K562 (cell line): ENCODE measurements around the gene PPIE. TPM values are rescaled to one million over a fixed set of nuclear protein-coding genes. Genes with fewer than 3 reads are reported as not detected.

Experiments used
- ARHGAP35 ChIP-seq: fragments of 450-650 bp; IDR thresholded peaks from 2 replicates; pipeline ENCODE4 v1.6.1; 2018; ENCODE audit not compliant: partially characterized antibody
- BRCA1 ChIP-seq, 2 experiments: fragments of 450-650 bp in 1 of 2; sonication (generic) in 1 of 2; formaldehyde crosslinking in 1 of 2; IDR thresholded peaks; 2 replicates each; pipeline versions ENCODE4 v1.5.0 to v1.6.1; 2017 to 2020; ENCODE audit warnings: mild to moderate bottlenecking in 1 of 2, missing genetic modification reagents in 1 of 2
- CBFA2T3 ChIP-seq: fragments of 450-650 bp; IDR thresholded peaks from 2 replicates; pipeline ENCODE4 v1.6.1; 2017
- FOXM1 ChIP-seq, 2 experiments: fragments of 450-650 bp in 1 of 2; sonication (generic) in 1 of 2; formaldehyde crosslinking in 1 of 2; IDR thresholded peaks; 2 replicates each; pipeline versions ENCODE4 v1.6.1 to v1.9.0; 2017 to 2022; ENCODE audit warnings: low read depth in 2 of 2, mild to moderate bottlenecking in 2 of 2, missing genetic modification reagents in 1 of 2, moderate library complexity in 1 of 2
- GTF2B ChIP-seq: IDR thresholded peaks from 2 replicates; pipeline ENCODE4 v1.6.1; 2011; ENCODE audit not compliant: insufficient read length; ENCODE audit errors: extremely low read depth
- HLTF ChIP-seq: fragments of 450-650 bp; IDR thresholded peaks from 2 replicates; pipeline ENCODE4 v1.6.1; 2016
- MECOM ChIP-seq: fragments of 250-450 bp; sonication (Bioruptor Pico); IDR thresholded peaks from 2 replicates; pipeline ENCODE4 v1.8.0; 2022; ENCODE audit warnings: inconsistent platforms
- NR1H2 ChIP-seq: sonication (generic); formaldehyde crosslinking; IDR thresholded peaks from 2 replicates; pipeline ENCODE4 v1.4.0; 2020; ENCODE audit warnings: mild to moderate bottlenecking, missing genetic modification reagents
- RBM22 ChIP-seq: fragments of 200-400 bp; formaldehyde crosslinking; IDR thresholded peaks from 2 replicates; pipeline ENCODE4 v1.6.1; 2018; ENCODE audit warnings: low read length, low read depth; ENCODE audit not compliant: poor library complexity, severe bottlenecking
- SMC3 ChIP-seq: conservative IDR thresholded peaks from 2 replicates; pipeline ENCODE4 v1.6.1; 2011; ENCODE audit warnings: low read depth, low read length, improper control_type of control experiment; ENCODE audit not compliant: insufficient read depth
- TARDBP ChIP-seq: fragments of 450-650 bp; IDR thresholded peaks from 2 replicates; pipeline ENCODE4 v1.6.1; 2016
- ZBTB9 ChIP-seq: fragments of 450-650 bp; formaldehyde crosslinking; IDR thresholded peaks from 2 replicates; pipeline ENCODE4 v1.4.0; 2020; ENCODE audit warnings: mild to moderate bottlenecking, moderate library complexity
- ZNF609 ChIP-seq: sonication (generic); formaldehyde crosslinking; IDR thresholded peaks from 2 replicates; pipeline ENCODE4 v1.8.1; 2023; ENCODE audit warnings: missing genetic modification reagents, mild to moderate bottlenecking, borderline replicate concordance
- ZNF740 ChIP-seq, 3 experiments: fragments of 200-800 bp in 1 of 3; sonication (Bioruptor generic) in 1 of 3; sonication (generic) in 1 of 3; formaldehyde crosslinking in 1 of 3; IDR thresholded peaks; 2 replicates each; pipeline versions ENCODE4 v1.6.1 to v1.8.0; 2016 to 2022; ENCODE audit warnings: mild to moderate bottlenecking in 2 of 3, missing compliant biosample characterization in 2 of 3, missing genetic modification characterization in 2 of 3, missing genetic modification reagents in 1 of 3
- polyA plus RNA-seq, 8 experiments: library from polyadenylated mRNA; depleted of rRNA in 4 of 8; stranded (reverse) in 5 of 8; unstranded in 3 of 8; fragments of >200 nt; fragmentation: Nextera tagmentation in 2 of 8; fragmentation: Illumina TruSeq in 1 of 8; extraction: Ambion mirVana in 2 of 8; extraction: Trizol in 1 of 8; gene quantifications; 2 replicates each; pipeline versions ENCODE4 v1.2.1 to v1.2.3, GENCODE V29; 2011 to 2014; ENCODE audit warnings: inconsistent platforms in 1 of 8, missing spikeins in 1 of 8
- total RNA-seq, 7 experiments: library from RNA; depleted of rRNA in 6 of 7; stranded (reverse); fragments of >200 nt in 6 of 7; fragmentation: Illumina TruSeq in 2 of 7; extraction: Trizol in 2 of 7; gene quantifications; 2 replicates each; pipeline versions ENCODE4 v1.2.1 to v1.2.3, GENCODE V29; 2011 to 2021; ENCODE audit warnings: low replicate concordance in 1 of 7
- TF ChIP-seq, protein P1 (sequence below): conservative IDR thresholded peaks from 2 replicates; pipeline ENCODE4 v1.6.1; 2011; ENCODE audit warnings: low read depth, mild to moderate bottlenecking, low read length; ENCODE audit not compliant: control insufficient read depth
- TF ChIP-seq, protein P2 (sequence below): fragments of 200-800 bp; sonication (Bioruptor generic); IDR thresholded peaks from 2 replicates; pipeline ENCODE4 v1.6.1; 2017; ENCODE audit warnings: missing genetic modification characterization, missing compliant biosample characterization

Gene PPIE
- total and polyA plus RNA-seq, 9 of the 15 experiments (the other 6 are each of a cell fraction or from before 2014, with no cell fraction given), result 75.4 to 444 (median 131) TPM

GRCh38 chr1:39789571-39790110 lies 51.0 kb downstream of the PPIE start (continued):
- TF ChIP-seq, protein P1, sequence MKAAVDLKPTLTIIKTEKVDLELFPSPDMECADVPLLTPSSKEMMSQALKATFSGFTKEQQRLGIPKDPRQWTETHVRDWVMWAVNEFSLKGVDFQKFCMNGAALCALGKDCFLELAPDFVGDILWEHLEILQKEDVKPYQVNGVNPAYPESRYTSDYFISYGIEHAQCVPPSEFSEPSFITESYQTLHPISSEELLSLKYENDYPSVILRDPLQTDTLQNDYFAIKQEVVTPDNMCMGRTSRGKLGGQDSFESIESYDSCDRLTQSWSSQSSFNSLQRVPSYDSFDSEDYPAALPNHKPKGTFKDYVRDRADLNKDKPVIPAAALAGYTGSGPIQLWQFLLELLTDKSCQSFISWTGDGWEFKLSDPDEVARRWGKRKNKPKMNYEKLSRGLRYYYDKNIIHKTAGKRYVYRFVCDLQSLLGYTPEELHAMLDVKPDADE, result no peak
- TF ChIP-seq RBM22 (no peak), NR1H2 (CRISPR knock-in tag) (no peak), CBFA2T3 (no peak), MECOM (no peak), GTF2B (no peak), ZNF740 (CRISPR knock-in tag; IDR thresholded peaks at IDR 0.05) (no peak; the same call in 1 of the 2 replicates), ZNF740 (tag; IDR thresholded peaks at IDR 0.05) (peak in 1 of 2 experiments; percentile 35; a peak in 1 of 4 replicates), ZNF609 (no peak), ARHGAP35 (no peak), ZBTB9 (peak; percentile 13; the same call in 1 of the 2 replicates), FOXM1 (IDR thresholded peaks at IDR 0.05; ENCODE audit: low read depth) (no peak), FOXM1 (CRISPR knock-in tag; IDR thresholded peaks at IDR 0.05; ENCODE audit: low read depth) (no peak), SMC3 (no peak), HLTF (no peak), TARDBP (no peak), BRCA1 (IDR thresholded peaks at IDR 0.05) (no peak), BRCA1 (CRISPR knock-in tag; IDR thresholded peaks at IDR 0.05) (no peak)
- TF ChIP-seq, protein P2, sequence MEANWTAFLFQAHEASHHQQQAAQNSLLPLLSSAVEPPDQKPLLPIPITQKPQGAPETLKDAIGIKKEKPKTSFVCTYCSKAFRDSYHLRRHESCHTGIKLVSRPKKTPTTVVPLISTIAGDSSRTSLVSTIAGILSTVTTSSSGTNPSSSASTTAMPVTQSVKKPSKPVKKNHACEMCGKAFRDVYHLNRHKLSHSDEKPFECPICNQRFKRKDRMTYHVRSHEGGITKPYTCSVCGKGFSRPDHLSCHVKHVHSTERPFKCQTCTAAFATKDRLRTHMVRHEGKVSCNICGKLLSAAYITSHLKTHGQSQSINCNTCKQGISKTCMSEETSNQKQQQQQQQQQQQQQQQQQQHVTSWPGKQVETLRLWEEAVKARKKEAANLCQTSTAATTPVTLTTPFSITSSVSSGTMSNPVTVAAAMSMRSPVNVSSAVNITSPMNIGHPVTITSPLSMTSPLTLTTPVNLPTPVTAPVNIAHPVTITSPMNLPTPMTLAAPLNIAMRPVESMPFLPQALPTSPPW (CRISPR knock-in tag), result no peak
